ENCODE results near the gene TSTD1. TPM values are rescaled to one million over a fixed set of nuclear protein-coding genes. Genes with fewer than 3 reads are reported as not detected.
"Not testable (repeated sequence)": the region's sequence is repeated elsewhere in the genome, so short reads cannot be mapped to it uniquely, and the experiment has no call there.

Gene TSTD1
- total and polyA plus RNA-seq, 2 of the 8 experiments (the other 6 are each of a cell fraction or from before 2014, with no cell fraction given) = 60.9 to 314 TPM

DNA sequence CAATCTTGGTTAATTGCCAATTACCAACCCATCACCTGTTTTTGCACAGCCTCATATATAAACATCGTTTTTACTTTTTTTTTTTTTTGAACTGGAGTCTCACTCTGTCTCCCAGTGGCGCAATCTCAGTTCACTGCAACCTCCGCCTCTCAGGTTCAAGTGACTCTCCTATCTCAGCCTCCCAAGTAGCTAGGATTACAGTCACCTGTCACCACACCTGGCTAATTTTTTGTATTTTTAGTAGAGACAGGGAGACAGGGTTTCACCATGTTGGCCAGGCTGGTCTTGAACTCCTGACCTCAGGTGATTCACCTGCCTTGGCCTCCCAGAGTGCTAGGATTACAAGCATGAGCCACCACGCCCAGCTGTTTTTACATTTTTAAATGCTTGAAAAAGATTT lies 46.7 kb downstream of the TSTD1 start:
- H4K20me1 ChIP-seq (replicated peaks in 1 of 2; ENCODE audit: control insufficient read depth in 1 of 2, insufficient read depth in 2 of 2, low read length in 2 of 2); FAIRE-seq: not testable (repeated sequence)

More for the DNA sequence above, 46.7 kb downstream of the TSTD1 start:
- not testable (repeated sequence) for DNase-seq (ENCODE audit: low read depth in 1 of 2, low spot score in 2 of 2); H3K4me3 ChIP-seq (ENCODE audit: extremely low read depth in 1 of 4, insufficient read depth in 2 of 4, low read depth in 3 of 4, low read length in 4 of 4); H3K4ac ChIP-seq (replicated peaks; ENCODE audit: insufficient read length, low read depth, low read length); H2AFZ ChIP-seq (ENCODE audit: low read length); H2BK15ac ChIP-seq (ENCODE audit: low read length); H3K4me2 ChIP-seq (ENCODE audit: insufficient read depth in 1 of 2, low read depth in 2 of 2, low read length in 2 of 2); H2BK12ac ChIP-seq (ENCODE audit: low read depth, low read length); H3K79me2 ChIP-seq (ENCODE audit: control insufficient read depth in 1 of 2, insufficient read depth in 2 of 2, low read length in 2 of 2); H3K27me3 ChIP-seq (replicated peaks in 1 of 4; ENCODE audit: control insufficient read depth in 3 of 4, extremely low read depth in 1 of 4, insufficient read depth in 3 of 4, low read length in 3 of 4); H3K27ac ChIP-seq (ENCODE audit: low read depth, low read length); H4K8ac ChIP-seq (ENCODE audit: extremely low read depth, insufficient read depth, low read length); H3K56ac ChIP-seq (replicated peaks; ENCODE audit: insufficient read length, low read depth, low read length); H2BK20ac ChIP-seq (ENCODE audit: low read length); H3K9me3 ChIP-seq (ENCODE audit: insufficient read depth in 2 of 2, low read depth in 1 of 2, low read length in 1 of 2); H3K9ac ChIP-seq (replicated peaks in 1 of 4; ENCODE audit: extremely low read depth in 1 of 4, low read depth in 3 of 4, low read length in 3 of 4); H4K5ac ChIP-seq (ENCODE audit: insufficient read length, low read depth, low read length); H3K79me1 ChIP-seq (ENCODE audit: low read depth, low read length); H3K23ac ChIP-seq (ENCODE audit: insufficient read length); H4K91ac ChIP-seq (replicated peaks; ENCODE audit: insufficient read length, low read length); H3K18ac ChIP-seq (ENCODE audit: extremely low read depth, low read length); H2BK120ac ChIP-seq (replicated peaks; ENCODE audit: low read depth, low read length); H2BK5ac ChIP-seq (ENCODE audit: low read depth, low read length); H3K23me2 ChIP-seq (ENCODE audit: low read depth, low read length); H3K14ac ChIP-seq (ENCODE audit: insufficient read length); H2AK5ac ChIP-seq (ENCODE audit: low read depth, low read length)
- POLR2A ChIA-PET (ENCODE audit: partially characterized antibody) = interaction anchor here (0.7 to 2.2 kb wide), 5 partner anchors 10 to 38 kb away, joined by 3 to 5 read pairs (median 3); partner anchors contain the start of gene ITLN2
- Histone ChIP-seq H3K4me1 (replicated peaks in 1 of 4; ENCODE audit: control insufficient read depth in 3 of 4, insufficient read depth in 4 of 4, low read length in 3 of 4) (peaks cover 2 to 15% (median 5%) of the 10 kb centered on the region in 4 experiments; a peak in 5 of 7 replicates), H3K36me3 (ENCODE audit: control insufficient read depth in 2 of 4, insufficient read depth in 4 of 4, low read length in 3 of 4) (peaks cover 0 to 12% (median 3%) of the 10 kb centered on the region in 4 experiments; a peak in 4 of 8 replicates)
- WGBS, 2 experiments (ENCODE audit: extremely low coverage in 1 of 2, insufficient coverage in 1 of 2, insufficient read length in 1 of 2, insufficient replicate concordance in 2 of 2, low coverage in 1 of 2, low lambda C conversion rate in 2 of 2, missing lambda C conversion rate in 1 of 2) = 90% methylated on average over 4 of the region's 4 CpGs; no CpG with 5 or more reads in 1 of the 2 experiments
- CTCF ChIA-PET (ENCODE audit: partially characterized antibody) = interaction anchor here (0.6 to 2.8 kb wide), 3 partner anchors 9 to 213 kb away, joined by 3 to 13 read pairs (median 3); no protein-coding TSS in a partner anchor

Small RNAs within 50 kb of the gene (small RNA-seq; reads per million reads assigned to genes)
- gene AL591806.2 (ENCODE audit: insufficient read depth) = not detected

Other genes with a start within 250 kb of the TSTD1 start
- not detected in 2 replicates for gene LY9, start 242.8 kb downstream of the TSTD1 start, total RNA-seq (2021; fragmentation: NEBNext Ultra II Directional; extraction: Animal tissue kit (Norgen Biotek cat#: 25700))
- gene LY9, start 242.8 kb downstream of the TSTD1 start, polyA plus RNA-seq (2011; rRNA removed) = not detected in 2 replicates
- gene CD244, start 176.1 kb downstream of the TSTD1 start, total RNA-seq (2021; fragmentation: NEBNext Ultra II Directional; extraction: Animal tissue kit (Norgen Biotek cat#: 25700)) = not detected in 2 replicates
- not detected in 2 replicates for gene CD244, start 176.1 kb downstream of the TSTD1 start, polyA plus RNA-seq (2011; rRNA removed)
- not detected in 2 replicates for gene ITLN1, start 153.8 kb downstream of the TSTD1 start, total RNA-seq (2021; fragmentation: NEBNext Ultra II Directional; extraction: Animal tissue kit (Norgen Biotek cat#: 25700))
- not detected in 2 replicates for gene ITLN1, start 153.8 kb downstream of the TSTD1 start, polyA plus RNA-seq (2011; rRNA removed)
- gene ITLN2, start 84.2 kb downstream of the TSTD1 start, total RNA-seq (2021; fragmentation: NEBNext Ultra II Directional; extraction: Animal tissue kit (Norgen Biotek cat#: 25700)) = 4.7 and 5.6 TPM in 2 replicates
- gene ITLN2, start 84.2 kb downstream of the TSTD1 start, polyA plus RNA-seq (2011; rRNA removed) = 6.3 and 6.8 TPM in 2 replicates
- 143 and 159 TPM in 2 replicates for gene F11R, start 17.8 kb downstream of the TSTD1 start, total RNA-seq (2021; fragmentation: NEBNext Ultra II Directional; extraction: Animal tissue kit (Norgen Biotek cat#: 25700))
- gene F11R, start 17.8 kb downstream of the TSTD1 start, polyA plus RNA-seq (2011; rRNA removed) = 170 and 200 TPM in 2 replicates
- gene USF1, start 7.0 kb upstream of the TSTD1 start, total RNA-seq (2021; fragmentation: NEBNext Ultra II Directional; extraction: Animal tissue kit (Norgen Biotek cat#: 25700)) = 68.9 and 74.6 TPM in 2 replicates
- gene USF1, start 7.0 kb upstream of the TSTD1 start, polyA plus RNA-seq (2011; rRNA removed) = 45.7 and 50.3 TPM in 2 replicates
- gene ARHGAP30, start 30.9 kb upstream of the TSTD1 start, total RNA-seq (2021; fragmentation: NEBNext Ultra II Directional; extraction: Animal tissue kit (Norgen Biotek cat#: 25700)) = 0.39 and 0.40 TPM in 2 replicates
- 0.27 and 0.50 TPM in 2 replicates for gene ARHGAP30, start 30.9 kb upstream of the TSTD1 start, polyA plus RNA-seq (2011; rRNA removed)
- 0.19 and 0.29 TPM in 2 replicates for gene NECTIN4, start 50.6 kb upstream of the TSTD1 start, total RNA-seq (2021; fragmentation: NEBNext Ultra II Directional; extraction: Animal tissue kit (Norgen Biotek cat#: 25700))
- gene NECTIN4, start 50.6 kb upstream of the TSTD1 start, polyA plus RNA-seq (2011; rRNA removed) = 0.71 and 0.86 TPM in 2 replicates
- gene KLHDC9, start 59.4 kb upstream of the TSTD1 start, total RNA-seq (2021; fragmentation: NEBNext Ultra II Directional; extraction: Animal tissue kit (Norgen Biotek cat#: 25700)) = 4.0 and 6.5 TPM in 2 replicates
- gene KLHDC9, start 59.4 kb upstream of the TSTD1 start, polyA plus RNA-seq (2011; rRNA removed) = 15.6 and 18.0 TPM in 2 replicates
- 71.2 and 74.7 TPM in 2 replicates for gene PFDN2, start 79.1 kb upstream of the TSTD1 start, total RNA-seq (2021; fragmentation: NEBNext Ultra II Directional; extraction: Animal tissue kit (Norgen Biotek cat#: 25700))
- 66.2 and 69.6 TPM in 2 replicates for gene PFDN2, start 79.1 kb upstream of the TSTD1 start, polyA plus RNA-seq (2011; rRNA removed)
- 40.4 and 40.6 TPM in 2 replicates for gene NIT1, start 79.1 kb upstream of the TSTD1 start, total RNA-seq (2021; fragmentation: NEBNext Ultra II Directional; extraction: Animal tissue kit (Norgen Biotek cat#: 25700))
- gene NIT1, start 79.1 kb upstream of the TSTD1 start, polyA plus RNA-seq (2011; rRNA removed) = 33.0 and 46.3 TPM in 2 replicates
- gene DEDD, start 93.7 kb upstream of the TSTD1 start, total RNA-seq (2021; fragmentation: NEBNext Ultra II Directional; extraction: Animal tissue kit (Norgen Biotek cat#: 25700)) = 42.0 and 42.6 TPM in 2 replicates
- gene DEDD, start 93.7 kb upstream of the TSTD1 start, polyA plus RNA-seq (2011; rRNA removed) = 55.9 and 61.7 TPM in 2 replicates
- gene UFC1, start 115.0 kb upstream of the TSTD1 start, total RNA-seq (2021; fragmentation: NEBNext Ultra II Directional; extraction: Animal tissue kit (Norgen Biotek cat#: 25700)) = 67.8 and 71.0 TPM in 2 replicates
- 60.2 and 102 TPM in 2 replicates for gene UFC1, start 115.0 kb upstream of the TSTD1 start, polyA plus RNA-seq (2011; rRNA removed)
- 23.9 and 28.2 TPM in 2 replicates for gene USP21, start 120.5 kb upstream of the TSTD1 start, total RNA-seq (2021; fragmentation: NEBNext Ultra II Directional; extraction: Animal tissue kit (Norgen Biotek cat#: 25700))
- 36.3 and 53.5 TPM in 2 replicates for gene USP21, start 120.5 kb upstream of the TSTD1 start, polyA plus RNA-seq (2011; rRNA removed)
- 32.1 and 40.4 TPM in 2 replicates for gene PPOX, start 127.5 kb upstream of the TSTD1 start, total RNA-seq (2021; fragmentation: NEBNext Ultra II Directional; extraction: Animal tissue kit (Norgen Biotek cat#: 25700))
- gene PPOX, start 127.5 kb upstream of the TSTD1 start, polyA plus RNA-seq (2011; rRNA removed) = 37.7 and 39.4 TPM in 2 replicates
- 42.3 and 45.5 TPM in 2 replicates for gene B4GALT3, start 138.5 kb upstream of the TSTD1 start, total RNA-seq (2021; fragmentation: NEBNext Ultra II Directional; extraction: Animal tissue kit (Norgen Biotek cat#: 25700))
- gene B4GALT3, start 138.5 kb upstream of the TSTD1 start, polyA plus RNA-seq (2011; rRNA removed) = 43.0 and 61.2 TPM in 2 replicates
- gene ADAMTS4, start 160.1 kb upstream of the TSTD1 start, total RNA-seq (2021; fragmentation: NEBNext Ultra II Directional; extraction: Animal tissue kit (Norgen Biotek cat#: 25700)) = 7.2 and 12.4 TPM in 2 replicates
- 4.6 and 6.4 TPM in 2 replicates for gene ADAMTS4, start 160.1 kb upstream of the TSTD1 start, polyA plus RNA-seq (2011; rRNA removed)
- 88.7 and 95.1 TPM in 2 replicates for gene NDUFS2, start 163.4 kb upstream of the TSTD1 start, total RNA-seq (2021; fragmentation: NEBNext Ultra II Directional; extraction: Animal tissue kit (Norgen Biotek cat#: 25700))
- gene NDUFS2, start 163.4 kb upstream of the TSTD1 start, polyA plus RNA-seq (2011; rRNA removed) = 100 and 113 TPM in 2 replicates
- gene FCER1G, start 176.3 kb upstream of the TSTD1 start, total RNA-seq (2021; fragmentation: NEBNext Ultra II Directional; extraction: Animal tissue kit (Norgen Biotek cat#: 25700)) = 0.86 TPM in 1 of 2 replicates, not detected in the other
- gene FCER1G, start 176.3 kb upstream of the TSTD1 start, polyA plus RNA-seq (2011; rRNA removed) = 0.85 and 1.6 TPM in 2 replicates
- gene APOA2, start 184.7 kb upstream of the TSTD1 start, total RNA-seq (2021; fragmentation: NEBNext Ultra II Directional; extraction: Animal tissue kit (Norgen Biotek cat#: 25700)) = not detected in 2 replicates
- 0.41 TPM in 1 of 2 replicates, not detected in the other for gene APOA2, start 184.7 kb upstream of the TSTD1 start, polyA plus RNA-seq (2011; rRNA removed)
- 13.8 and 15.0 TPM in 2 replicates for gene TOMM40L, start 187.1 kb upstream of the TSTD1 start, total RNA-seq (2021; fragmentation: NEBNext Ultra II Directional; extraction: Animal tissue kit (Norgen Biotek cat#: 25700))
- gene TOMM40L, start 187.1 kb upstream of the TSTD1 start, polyA plus RNA-seq (2011; rRNA removed) = 11.4 and 14.2 TPM in 2 replicates
- gene NR1I3, start 199.2 kb upstream of the TSTD1 start, total RNA-seq (2021; fragmentation: NEBNext Ultra II Directional; extraction: Animal tissue kit (Norgen Biotek cat#: 25700)) = not detected in 2 replicates
- not detected in 2 replicates for gene NR1I3, start 199.2 kb upstream of the TSTD1 start, polyA plus RNA-seq (2011; rRNA removed)
- gene PCP4L1, start 219.8 kb upstream of the TSTD1 start, total RNA-seq (2021; fragmentation: NEBNext Ultra II Directional; extraction: Animal tissue kit (Norgen Biotek cat#: 25700)) = 1.0 and 1.9 TPM in 2 replicates
- 0.41 and 0.55 TPM in 2 replicates for gene PCP4L1, start 219.8 kb upstream of the TSTD1 start, polyA plus RNA-seq (2011; rRNA removed)

Measured in H1 (cell line).